ENCODE data around the gene SFPQ. TPM values are rescaled to one million over a fixed set of nuclear protein-coding genes. Genes with fewer than 3 reads are reported as not detected.

The SFPQ gene
- total RNA-seq, 1 experiment from 2014 or later = 285 TPM

- Mint-ChIP-seq H3K27ac (ENCODE audit: unreplicated experiment) (no peak overlapping the region), H3K36me3 (ENCODE audit: insufficient read depth, unreplicated experiment) (peaks cover 99% of the 10 kb centered on the region), H3K4me1 (ENCODE audit: low read depth, unreplicated experiment) (peaks cover 14% of the 10 kb centered on the region), H3K4me3 (ENCODE audit: unreplicated experiment) (peak overlapping the region; percentile 54), H3K27me3 (ENCODE audit: insufficient read depth, unreplicated experiment) (no peaks in the 10 kb centered on the region), H3K9me3 (ENCODE audit: unreplicated experiment) (no peaks in the 10 kb centered on the region)
- POLR2A ChIA-PET = interaction anchor here (0.6 to 0.8 kb wide), 2 partner anchors 13 to 300 kb away, joined by 3 read pairs; partner anchors contain the start of gene SFPQ
- H3K36me3 ChIP-seq (ENCODE audit: control insufficient read depth, insufficient read depth, low read length) = no peaks in the 10 kb centered on the region; the same call in 1 of the 2 replicates
- no peak for TF ChIP-seq CTCF (IDR thresholded peaks at IDR 0.05; ENCODE audit: insufficient read depth in 1 of 2, low read depth in 1 of 2, low read length in 1 of 2, severe bottlenecking in 1 of 2, unreplicated experiment in 1 of 2)
- intact Hi-C loops (cut with micrococcal nuclease; ENCODE audit: unreplicated experiment) = no loop called here
- no TSS peak for BruUV-seq (replicated peaks)
- H3K9me3 ChIP-seq = no peaks in the 10 kb centered on the region
- no peak for DNase-seq
- CTCF ChIA-PET = no interaction called here
- H3K4me1 ChIP-seq = peaks cover 39% of the 10 kb centered on the region
- H3K4me3 ChIP-seq (ENCODE audit: low read depth, low read length) = no peak overlapping the region
- no peaks in the 10 kb centered on the region for H3K27me3 ChIP-seq (replicated peaks; ENCODE audit: control insufficient read depth, insufficient read depth, low read length)
Observed at GRCh38 chr1:35179908-35180307, 13.0 kb downstream of the SFPQ start.

- H3K36me3 Mint-ChIP-seq (ENCODE audit: insufficient read depth, unreplicated experiment) = peaks cover 99% of the 10 kb centered on the region
- CTCF ChIA-PET = no interaction called here
- intact Hi-C loops (cut with micrococcal nuclease; ENCODE audit: unreplicated experiment) = no loop called here
- H3K4me3 Mint-ChIP-seq (ENCODE audit: unreplicated experiment) = peak overlapping the region; percentile 54
- DNase-seq = peak; percentile 50 to 63
- Histone ChIP-seq H3K27me3 (replicated peaks; ENCODE audit: control insufficient read depth, insufficient read depth, low read length) (no peaks in the 10 kb centered on the region), H3K36me3 (ENCODE audit: control insufficient read depth, insufficient read depth, low read length) (no peaks in the 10 kb centered on the region; the same call in 1 of the 2 replicates), H3K4me1 (peaks cover 39% of the 10 kb centered on the region), H3K4me3 (ENCODE audit: low read depth, low read length) (no peak overlapping the region), H3K9me3 (no peaks in the 10 kb centered on the region)
- POLR2A ChIA-PET = interaction anchor here (0.6 kb wide), 1 partner anchor 14 kb away, joined by 3 read pairs; the partner anchor contains the start of gene SFPQ
- H3K9me3 Mint-ChIP-seq (ENCODE audit: unreplicated experiment) = no peaks in the 10 kb centered on the region
- no TSS peak for BruUV-seq (replicated peaks)
- H3K27ac Mint-ChIP-seq (ENCODE audit: unreplicated experiment) = peak overlapping the region; percentile 50
- peaks cover 14% of the 10 kb centered on the region for H3K4me1 Mint-ChIP-seq (ENCODE audit: low read depth, unreplicated experiment)
- H3K27me3 Mint-ChIP-seq (ENCODE audit: insufficient read depth, unreplicated experiment) = no peaks in the 10 kb centered on the region
- TF ChIP-seq CTCF (IDR thresholded peaks at IDR 0.05; ENCODE audit: insufficient read depth in 1 of 2, low read depth in 1 of 2, low read length in 1 of 2, severe bottlenecking in 1 of 2, unreplicated experiment in 1 of 2) = no peak
Observed at GRCh38 chr1:35178874-35179380, 14.0 kb downstream of the SFPQ start.

- Histone ChIP-seq H3K27me3 (replicated peaks; ENCODE audit: control insufficient read depth, insufficient read depth, low read length) (no peaks in the 10 kb centered on the region), H3K4me1 (peaks cover 39% of the 10 kb centered on the region), H3K9me3 (no peaks in the 10 kb centered on the region), H3K36me3 (ENCODE audit: control insufficient read depth, insufficient read depth, low read length) (no peaks in the 10 kb centered on the region; the same call in 1 of the 2 replicates), H3K4me3 (ENCODE audit: low read depth, low read length) (no peak overlapping the region)
- H3K36me3 Mint-ChIP-seq (ENCODE audit: insufficient read depth, unreplicated experiment) = peaks cover 99% of the 10 kb centered on the region
- TF ChIP-seq CTCF (IDR thresholded peaks at IDR 0.05; ENCODE audit: insufficient read depth in 1 of 2, low read depth in 1 of 2, low read length in 1 of 2, severe bottlenecking in 1 of 2, unreplicated experiment in 1 of 2) = no peak
- peaks cover 14% of the 10 kb centered on the region for H3K4me1 Mint-ChIP-seq (ENCODE audit: low read depth, unreplicated experiment)
- CTCF ChIA-PET = no interaction called here
- POLR2A ChIA-PET = no interaction called here
- intact Hi-C loops (cut with micrococcal nuclease; ENCODE audit: unreplicated experiment) = no loop called here
- peak overlapping the region; percentile 37 for H3K4me3 Mint-ChIP-seq (ENCODE audit: unreplicated experiment)
- H3K9me3 Mint-ChIP-seq (ENCODE audit: unreplicated experiment) = no peaks in the 10 kb centered on the region
- DNase-seq = no peak
- peak overlapping the region; percentile 50 for H3K27ac Mint-ChIP-seq (ENCODE audit: unreplicated experiment)
- no peaks in the 10 kb centered on the region for H3K27me3 Mint-ChIP-seq (ENCODE audit: insufficient read depth, unreplicated experiment)
- no TSS peak for BruUV-seq (replicated peaks)
Observed at GRCh38 chr1:35178295-35178695, 14.7 kb downstream of the SFPQ start.
